ENCODE data around the gene LAMA3.
"Not testable (repeated sequence)": the region's sequence is repeated elsewhere in the genome, so short reads cannot be mapped to it uniquely, and the experiment has no call there.

The LAMA3 gene

GRCh38 chr18:23710068-23710527, 20.8 kb downstream of the LAMA3 start:
- no peak for DNase-seq

GRCh38 chr18:23710946-23711345, 21.7 kb downstream of the LAMA3 start:
- no peak for DNase-seq

- no peak for DNase-seq
Measured at GRCh38 chr18:23711426-23711825, 22.2 kb downstream of the LAMA3 start.

GRCh38 chr18:23712445-23712844, 23.2 kb downstream of the LAMA3 start:
- no peak for DNase-seq

- DNase-seq = no peak
Measured at GRCh38 chr18:23714576-23714975, 25.3 kb downstream of the LAMA3 start.

GRCh38 chr18:23716079-23716478, 26.8 kb downstream of the LAMA3 start:
- DNase-seq = not testable (repeated sequence)

GRCh38 chr18:23716516-23716915, 27.3 kb downstream of the LAMA3 start:
- no peak for DNase-seq

GRCh38 chr18:23716966-23717365, 27.7 kb downstream of the LAMA3 start:
- no peak for DNase-seq

GRCh38 chr18:23718243-23718720, 29.0 kb downstream of the LAMA3 start:
- DNase-seq = no peak

- no peak for DNase-seq
Measured at GRCh38 chr18:23718731-23719130, 29.5 kb downstream of the LAMA3 start.

- no peak for DNase-seq
Measured at GRCh38 chr18:23719634-23720201, 30.5 kb downstream of the LAMA3 start.

- no peak for DNase-seq
Measured at GRCh38 chr18:23721696-23722480, 32.6 kb downstream of the LAMA3 start.

- DNase-seq = no peak
Measured at GRCh38 chr18:23722646-23723045, 33.4 kb downstream of the LAMA3 start.

GRCh38 chr18:23723121-23723520, 33.9 kb downstream of the LAMA3 start:
- DNase-seq = no peak

GRCh38 chr18:23724681-23725080, 35.4 kb downstream of the LAMA3 start:
- no peak for DNase-seq

GRCh38 chr18:23725351-23725750, 36.1 kb downstream of the LAMA3 start:
- DNase-seq = no peak

GRCh38 chr18:23725827-23726661, 36.8 kb downstream of the LAMA3 start:
- DNase-seq = no peak

- DNase-seq = no peak
Measured at GRCh38 chr18:23727707-23728493, 38.6 kb downstream of the LAMA3 start.

- no peak for DNase-seq
Measured at GRCh38 chr18:23730857-23731256, 41.6 kb downstream of the LAMA3 start.

GRCh38 chr18:23731861-23732260, 42.6 kb downstream of the LAMA3 start:
- no peak for DNase-seq

- no peak for DNase-seq
Measured at GRCh38 chr18:23732439-23732838, 43.2 kb downstream of the LAMA3 start.

GRCh38 chr18:23733265-23733664, 44.0 kb downstream of the LAMA3 start:
- not testable (repeated sequence) for DNase-seq

GRCh38 chr18:23733895-23734294, 44.6 kb downstream of the LAMA3 start:
- no peak for DNase-seq
